GM19468 (cell line): Measurements from ENCODE around the gene RNU1-3.
"Not testable (repeated sequence)": the region's sequence is repeated elsewhere in the genome, so short reads cannot be mapped to it uniquely, and the experiment has no call there.

Source experiments
- ATAC-seq: cut with Tn5 transposase; IDR thresholded peaks from one replicate; pipeline ENCODE4 v1.9.1; 2021; ENCODE audit warnings: mild to moderate bottlenecking, moderate library complexity, moderate number of reproducible peaks; ENCODE audit not compliant: unreplicated experiment; ENCODE audit errors: extremely low read depth

RNU1-3 gene

GRCh38 chr1:16666502-16667413 lies at the start of gene RNU1-3:
Gene RNU1-3, minus strand, starts transcription at chr1:16666948.
- ATAC-seq = peak; percentile 79

GRCh38 chr1:16713480-16713879 lies 46.7 kb upstream of the RNU1-3 start:
- not testable (repeated sequence) for ATAC-seq

- not testable (repeated sequence) for ATAC-seq
Measured at GRCh38 chr1:16712984-16713383, 46.2 kb upstream of the RNU1-3 start.

- not testable (repeated sequence) for ATAC-seq
Measured at GRCh38 chr1:16712582-16712981, 45.8 kb upstream of the RNU1-3 start.

GRCh38 chr1:16712131-16712530 lies 45.4 kb upstream of the RNU1-3 start:
- not testable (repeated sequence) for ATAC-seq

- ATAC-seq = not testable (repeated sequence)
Measured at GRCh38 chr1:16710618-16711017, 43.9 kb upstream of the RNU1-3 start.

GRCh38 chr1:16709659-16710087 lies 42.9 kb upstream of the RNU1-3 start:
- ATAC-seq = not testable (repeated sequence)

- not testable (repeated sequence) for ATAC-seq
Measured at GRCh38 chr1:16708704-16709103, 42.0 kb upstream of the RNU1-3 start.

- not testable (repeated sequence) for ATAC-seq
Measured at GRCh38 chr1:16707130-16708093, 40.7 kb upstream of the RNU1-3 start.

- not testable (repeated sequence) for ATAC-seq
Measured at GRCh38 chr1:16706302-16706701, 39.6 kb upstream of the RNU1-3 start.

GRCh38 chr1:16704502-16705100 lies 37.9 kb upstream of the RNU1-3 start:
- not testable (repeated sequence) for ATAC-seq

GRCh38 chr1:16704076-16704475 lies 37.3 kb upstream of the RNU1-3 start:
- not testable (repeated sequence) for ATAC-seq

GRCh38 chr1:16703602-16704001 lies 36.9 kb upstream of the RNU1-3 start:
- ATAC-seq = not testable (repeated sequence)

GRCh38 chr1:16703141-16703540 lies 36.4 kb upstream of the RNU1-3 start:
- ATAC-seq = not testable (repeated sequence)

- ATAC-seq = not testable (repeated sequence)
Measured at GRCh38 chr1:16702280-16702679, 35.5 kb upstream of the RNU1-3 start.

GRCh38 chr1:16701189-16701588 lies 34.4 kb upstream of the RNU1-3 start:
- ATAC-seq = not testable (repeated sequence)

- ATAC-seq = not testable (repeated sequence)
Measured at GRCh38 chr1:16700138-16700895, 33.6 kb upstream of the RNU1-3 start.

- ATAC-seq = not testable (repeated sequence)
Measured at GRCh38 chr1:16699440-16699839, 32.7 kb upstream of the RNU1-3 start.

GRCh38 chr1:16697152-16697551 lies 30.4 kb upstream of the RNU1-3 start:
- not testable (repeated sequence) for ATAC-seq
